ENCODE measurements around the gene RETREG1.
A peak's percentile ranks its signal among the peaks of the same experiment; 100 is the strongest.
"Not testable (repeated sequence)": the region's sequence is repeated elsewhere in the genome, so short reads cannot be mapped to it uniquely, and the experiment has no call there.

The RETREG1 gene

GRCh38 chr5:16456103-16456832 lies 160.5 kb downstream of the RETREG1 start:
- peak; percentile 87 for DNase-seq (ENCODE audit: low spot score)

GRCh38 chr5:16455668-16456067 lies 161.1 kb downstream of the RETREG1 start:
- DNase-seq (ENCODE audit: low spot score) = no peak

GRCh38 chr5:16454686-16455085 lies 162.1 kb downstream of the RETREG1 start:
- DNase-seq (ENCODE audit: low spot score) = no peak

- no peak for DNase-seq (ENCODE audit: low spot score)
These were observed 163.2 kb downstream of the RETREG1 start for GRCh38 chr5:16453609-16454008.

GRCh38 chr5:16450163-16450562 lies 166.6 kb downstream of the RETREG1 start:
- no peak for DNase-seq (ENCODE audit: low spot score)

GRCh38 chr5:16446993-16447392 lies 169.8 kb downstream of the RETREG1 start:
- DNase-seq (ENCODE audit: low spot score) = peak; percentile 19

- no peak for DNase-seq (ENCODE audit: low spot score)
These were observed 178.8 kb downstream of the RETREG1 start for GRCh38 chr5:16437977-16438376.

- not testable (repeated sequence) for DNase-seq (ENCODE audit: low spot score)
These were observed 180.6 kb downstream of the RETREG1 start for GRCh38 chr5:16436065-16436682.

GRCh38 chr5:16431490-16431889 lies 185.3 kb downstream of the RETREG1 start:
- no peak for DNase-seq (ENCODE audit: low spot score)

- DNase-seq (ENCODE audit: low spot score) = no peak
These were observed 186.3 kb downstream of the RETREG1 start for GRCh38 chr5:16430349-16431089.

- no peak for DNase-seq (ENCODE audit: low spot score)
These were observed 188.4 kb downstream of the RETREG1 start for GRCh38 chr5:16428359-16428758.

GRCh38 chr5:16427587-16427986 lies 189.2 kb downstream of the RETREG1 start:
- no peak for DNase-seq (ENCODE audit: low spot score)

All from NAMALWA (cell line).